AG09309 (cell line): ENCODE results near the gene SHISA6.

ENCODE experiments used
- DNase-seq: peaks from one replicate; pipeline ENCODE4 v3.0.0-alpha.2; 2010; ENCODE audit warnings: low read depth
- H3K4me3 ChIP-seq: 2 replicates; pipeline ENCODE4 v1.5.1; 2011; ENCODE audit warnings: mild to moderate bottlenecking, low read depth, low read length, moderate library complexity; ENCODE audit not compliant: control insufficient read depth
- CTCF ChIP-seq: IDR thresholded peaks from 2 replicates; pipeline ENCODE4 v1.5.1; 2011; ENCODE audit warnings: mild to moderate bottlenecking, low read depth, low read length, inconsistent platforms; ENCODE audit not compliant: insufficient read depth, control insufficient read depth; ENCODE audit errors: missing control alignments

SHISA6 gene

GRCh38 chr17:11404431-11405276, 163.6 kb downstream of the SHISA6 start:
- TF ChIP-seq CTCF = no peak
- no peak overlapping the region for H3K4me3 ChIP-seq
- DNase-seq = no peak

- DNase-seq = no peak
- no peak for TF ChIP-seq CTCF
- no peak overlapping the region for H3K4me3 ChIP-seq
Measured at GRCh38 chr17:11406716-11407115, 165.7 kb downstream of the SHISA6 start.

- DNase-seq = no peak
- TF ChIP-seq CTCF = no peak
- H3K4me3 ChIP-seq = no peak overlapping the region
Measured at GRCh38 chr17:11412654-11413053, 171.6 kb downstream of the SHISA6 start.

GRCh38 chr17:11418342-11418741, 177.3 kb downstream of the SHISA6 start:
- TF ChIP-seq CTCF = no peak
- DNase-seq = no peak
- H3K4me3 ChIP-seq = no peak overlapping the region

- no peak for DNase-seq
- no peak for TF ChIP-seq CTCF
- no peak overlapping the region for H3K4me3 ChIP-seq
Measured at GRCh38 chr17:11430751-11431150, 189.7 kb downstream of the SHISA6 start.

- no peak for DNase-seq
- H3K4me3 ChIP-seq = no peak overlapping the region
- no peak for TF ChIP-seq CTCF
Measured at GRCh38 chr17:11438673-11439072, 197.7 kb downstream of the SHISA6 start.

- no peak for DNase-seq
- TF ChIP-seq CTCF = no peak
- no peak overlapping the region for H3K4me3 ChIP-seq
Measured at GRCh38 chr17:11441004-11441403, 200.0 kb downstream of the SHISA6 start.
